ENCODE results near the gene IL17REL.
A peak's percentile ranks its signal among the peaks of the same experiment; 100 is the strongest.

Gene IL17REL

DNA sequence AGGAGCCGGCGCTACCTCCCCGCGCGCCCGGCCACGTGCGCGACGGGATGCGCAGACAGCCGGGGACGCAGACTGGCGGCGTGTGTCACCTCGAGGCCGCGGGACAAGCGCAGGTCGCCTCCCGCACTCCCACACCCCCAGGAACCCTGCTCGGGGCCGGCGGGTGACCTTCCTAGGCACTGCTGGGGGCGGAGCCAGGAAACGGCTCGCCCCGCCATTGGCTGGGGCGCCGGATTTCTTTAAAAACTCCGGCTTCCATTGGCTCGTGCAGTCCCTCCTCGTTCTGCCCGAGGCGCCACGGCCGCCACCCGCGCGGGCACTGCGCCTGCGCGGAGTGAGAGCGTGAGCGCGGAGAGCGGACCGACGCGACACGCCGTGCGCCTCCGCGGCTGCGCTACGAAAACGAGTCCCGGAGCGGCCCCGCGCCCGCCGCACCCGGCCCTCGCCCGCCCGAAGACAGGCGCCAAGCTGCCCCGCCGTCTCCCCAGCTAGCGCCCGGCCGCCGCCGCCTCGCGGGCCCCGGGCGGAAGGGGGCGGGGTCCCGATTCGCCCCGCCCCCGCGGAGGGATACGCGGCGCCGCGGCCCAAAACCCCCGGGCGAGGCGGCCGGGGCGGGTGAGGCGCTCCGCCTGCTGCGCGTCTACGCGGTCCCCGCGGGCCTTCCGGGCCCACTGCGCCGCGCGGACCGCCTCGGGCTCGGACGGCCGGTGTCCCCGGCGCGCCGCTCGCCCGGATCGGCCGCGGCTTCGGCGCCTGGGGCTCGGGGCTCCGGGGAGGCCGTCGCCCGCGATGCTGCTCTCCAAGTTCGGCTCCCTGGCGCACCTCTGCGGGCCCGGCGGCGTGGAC lies 52.2 kb downstream of the IL17REL start, which contains the start of gene PIM3:
Gene PIM3 (plus strand): TSS at position 614 of the 846 bp plus-strand sequence. CDS start 176 bp downstream, at position 790.
- Histone ChIP-seq H2BK120ac (ENCODE audit: low read depth, low read length) (peak within 1 kb of the TSS; percentile 96), H3K9ac (ENCODE audit: low read depth, low read length, poor library complexity) (peak within 1 kb of the TSS; percentile 99), H3K27me3 (ENCODE audit: control insufficient read depth in 3 of 3, insufficient read depth in 3 of 3, low read depth in 1 of 3, low read length in 3 of 3) (peaks cover 0 to 7% (median 2%) of the 10 kb centered on the region in 3 experiments), H3K4me3 (ENCODE audit: low read length in 2 of 2) (peak within 1 kb of the TSS; percentile 87 to 89), H2AK5ac (ENCODE audit: low read depth, low read length) (peak within 1 kb of the TSS; percentile 100), H3K14ac (ENCODE audit: low read length) (peak within 1 kb of the TSS; percentile 100), H3K27ac (replicated peaks; ENCODE audit: low read length) (peak within 1 kb of the TSS; percentile 90), H3K23ac (ENCODE audit: low read depth, low read length, poor library complexity) (peak within 1 kb of the TSS; percentile 93), H3K4ac (ENCODE audit: low read length) (peak within 1 kb of the TSS; percentile 98), H4K91ac (ENCODE audit: low read depth, low read length, poor library complexity) (no peak within 1 kb of the TSS), H3K36me3 (replicated peaks in 1 of 2; ENCODE audit: control insufficient read depth in 2 of 2, insufficient read depth in 2 of 2, low read length in 2 of 2) (peaks cover 21 to 29% of the 10 kb centered on the region in 2 donors), H3K9me3 (replicated peaks in 1 of 2; ENCODE audit: control insufficient read depth in 2 of 2, insufficient read depth in 1 of 2, low read depth in 1 of 2, low read length in 2 of 2) (no peaks in the 10 kb centered on the region), H3K4me1 (ENCODE audit: control insufficient read depth in 2 of 2, insufficient read depth in 1 of 2, low read depth in 1 of 2, low read length in 2 of 2) (peaks cover 16 to 21% of the 10 kb centered on the region in 2 donors), H2BK5ac (ENCODE audit: low read length) (peak within 1 kb of the TSS; percentile 97), H3K4me2 (ENCODE audit: insufficient read depth, low read length, poor library complexity, severe bottlenecking) (peak within 1 kb of the TSS; percentile 93), H2AFZ (ENCODE audit: low read length) (peak within 1 kb of the TSS; percentile 98), H4K8ac (ENCODE audit: low read depth, low read length) (peak within 1 kb of the TSS; percentile 86), H3K18ac (ENCODE audit: low read length) (peak within 1 kb of the TSS; percentile 99), H2BK12ac (ENCODE audit: low read length) (peak within 1 kb of the TSS; percentile 90), H3K79me1 (ENCODE audit: low read depth, low read length) (peaks cover 26% of the 10 kb centered on the region), H2BK15ac (ENCODE audit: low read length) (peak within 1 kb of the TSS; percentile 99)
- no CpG with 5 or more reads among the region's 137 CpGs for WGBS, 2 donors (ENCODE audit: extremely low coverage in 2 of 2, insufficient read length in 2 of 2, insufficient replicate concordance in 1 of 2)
- peak; percentile 94 for DNase-seq (ENCODE audit: low spot score)

DNA sequence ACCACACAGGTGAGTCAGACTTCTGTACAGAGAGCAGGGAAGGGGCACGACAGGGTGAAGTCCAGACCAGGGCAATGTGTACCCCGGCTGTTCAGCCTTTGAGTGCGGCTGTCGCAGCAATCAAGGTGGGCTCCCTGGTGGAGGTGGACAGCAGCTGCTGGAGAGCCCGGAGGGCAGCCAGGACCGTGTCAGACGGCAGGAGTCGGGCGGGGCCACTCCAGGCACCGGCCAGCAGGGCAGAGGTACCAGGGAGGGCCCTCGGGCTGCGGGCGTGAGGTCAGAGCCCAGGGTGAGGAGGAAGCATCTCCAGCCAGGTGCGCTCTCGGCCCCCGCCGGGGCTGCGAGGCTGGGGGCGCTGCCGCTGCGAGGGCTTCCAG lies 52.8 kb downstream of the IL17REL start:
- Histone ChIP-seq H3K36me3 (replicated peaks in 1 of 2; ENCODE audit: control insufficient read depth in 2 of 2, insufficient read depth in 2 of 2, low read length in 2 of 2) (peaks cover 19 to 29% of the 10 kb centered on the region in 2 donors), H2BK120ac (ENCODE audit: low read depth, low read length) (peak overlapping the region; percentile 91), H4K91ac (ENCODE audit: low read depth, low read length, poor library complexity) (no peak overlapping the region), H2BK15ac (ENCODE audit: low read length) (peak overlapping the region; percentile 99), H3K23ac (ENCODE audit: low read depth, low read length, poor library complexity) (peak overlapping the region; percentile 91), H3K27me3 (ENCODE audit: control insufficient read depth in 3 of 3, insufficient read depth in 3 of 3, low read depth in 1 of 3, low read length in 3 of 3) (peaks cover 0 to 7% (median 2%) of the 10 kb centered on the region in 3 experiments), H3K27ac (replicated peaks; ENCODE audit: low read length) (peak overlapping the region; percentile 66), H2BK12ac (ENCODE audit: low read length) (peak overlapping the region; percentile 90), H2BK5ac (ENCODE audit: low read length) (peak overlapping the region; percentile 97), H3K14ac (ENCODE audit: low read length) (peak overlapping the region; percentile 47), H3K18ac (ENCODE audit: low read length) (peak overlapping the region; percentile 99), H3K4ac (ENCODE audit: low read length) (peak overlapping the region; percentile 98), H3K9ac (ENCODE audit: low read depth, low read length, poor library complexity) (peak overlapping the region; percentile 88), H2AFZ (ENCODE audit: low read length) (peak overlapping the region; percentile 98), H3K79me1 (ENCODE audit: low read depth, low read length) (peaks cover 26% of the 10 kb centered on the region), H3K4me2 (ENCODE audit: insufficient read depth, low read length, poor library complexity, severe bottlenecking) (peak overlapping the region; percentile 93), H2AK5ac (ENCODE audit: low read depth, low read length) (peak overlapping the region; percentile 100), H4K8ac (ENCODE audit: low read depth, low read length) (peak overlapping the region; percentile 86), H3K9me3 (replicated peaks in 1 of 2; ENCODE audit: control insufficient read depth in 2 of 2, insufficient read depth in 1 of 2, low read depth in 1 of 2, low read length in 2 of 2) (no peaks in the 10 kb centered on the region), H3K4me1 (ENCODE audit: control insufficient read depth in 2 of 2, insufficient read depth in 1 of 2, low read depth in 1 of 2, low read length in 2 of 2) (peaks cover 16 to 21% of the 10 kb centered on the region in 2 donors), H3K4me3 (ENCODE audit: low read length in 2 of 2) (peak overlapping the region; percentile 87 to 89)
- no peak for DNase-seq (ENCODE audit: low spot score)
- no CpG with 5 or more reads among the region's 21 CpGs for WGBS, 2 donors (ENCODE audit: extremely low coverage in 2 of 2, insufficient read length in 2 of 2, insufficient replicate concordance in 1 of 2)

DNA sequence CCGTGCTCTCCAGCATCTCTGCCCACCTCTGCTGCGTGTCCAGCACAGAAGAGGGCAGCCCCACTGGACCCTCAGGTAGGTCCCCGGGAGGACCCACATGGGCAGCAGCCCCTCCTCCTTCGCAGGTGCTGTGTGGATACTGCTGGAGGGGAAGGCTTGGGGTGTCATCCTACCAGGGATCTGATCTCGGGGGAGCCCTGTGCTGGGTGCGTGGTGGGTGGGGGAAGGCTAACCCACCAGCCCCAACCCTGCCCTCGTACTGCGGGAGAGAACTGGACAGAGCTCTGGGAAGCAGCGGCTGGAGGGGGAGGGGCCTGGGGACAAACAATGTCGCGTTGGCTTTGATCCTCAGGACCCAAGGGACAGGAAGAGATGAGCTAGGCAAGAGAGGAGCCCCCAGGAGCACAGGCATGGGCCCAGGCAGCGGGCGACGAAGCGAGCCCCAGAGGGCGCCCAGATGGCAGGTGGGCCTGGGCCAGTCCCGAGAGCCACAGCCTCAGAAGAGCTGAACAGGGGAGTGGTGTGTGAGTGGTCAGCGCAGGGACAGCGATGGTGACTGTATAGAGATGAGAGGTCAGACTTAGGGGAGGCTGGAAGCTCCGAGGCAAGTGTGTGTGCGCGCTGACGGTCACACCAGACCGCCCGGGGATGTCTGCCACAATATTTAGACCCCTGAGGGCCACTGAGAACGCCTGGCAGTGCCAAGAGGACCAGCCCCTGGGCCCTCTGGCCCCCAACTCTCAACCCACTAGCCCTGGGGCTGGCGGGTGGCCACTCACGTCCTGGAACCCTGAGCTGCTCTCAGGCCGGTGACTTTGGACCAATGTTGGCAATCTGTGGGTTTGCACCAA lies 53.4 kb downstream of the IL17REL start:
- peak overlapping the region; percentile 98 for H3K4ac ChIP-seq (ENCODE audit: low read length)
- peak overlapping the region; percentile 99 for H2BK15ac ChIP-seq (ENCODE audit: low read length)
- H2BK120ac ChIP-seq (ENCODE audit: low read depth, low read length), result peak overlapping the region; percentile 91
- H2BK5ac ChIP-seq (ENCODE audit: low read length), result peak overlapping the region; percentile 97
- peak overlapping the region; percentile 100 for H2AK5ac ChIP-seq (ENCODE audit: low read depth, low read length)
- H3K14ac ChIP-seq (ENCODE audit: low read length), result peak overlapping the region; percentile 47
- no peak for DNase-seq (ENCODE audit: low spot score)
- peak overlapping the region; percentile 93 for H2BK12ac ChIP-seq (ENCODE audit: low read length)
- peak overlapping the region; percentile 23 for H2AFZ ChIP-seq (ENCODE audit: low read length)
- H3K27me3 ChIP-seq (ENCODE audit: control insufficient read depth in 3 of 3, insufficient read depth in 3 of 3, low read depth in 1 of 3, low read length in 3 of 3), result peaks cover 0 to 7% (median 2%) of the 10 kb centered on the region in 3 experiments
- H3K9ac ChIP-seq (ENCODE audit: low read depth, low read length, poor library complexity), result peak overlapping the region; percentile 88
- no peak overlapping the region for H4K8ac ChIP-seq (ENCODE audit: low read depth, low read length)
- peak overlapping the region; percentile 99 for H3K18ac ChIP-seq (ENCODE audit: low read length)
- H4K91ac ChIP-seq (ENCODE audit: low read depth, low read length, poor library complexity), result peak overlapping the region; percentile 14
- peaks cover 16 to 25% of the 10 kb centered on the region in 2 donors for H3K36me3 ChIP-seq (replicated peaks in 1 of 2; ENCODE audit: control insufficient read depth in 2 of 2, insufficient read depth in 2 of 2, low read length in 2 of 2)
- H3K9me3 ChIP-seq (replicated peaks in 1 of 2; ENCODE audit: control insufficient read depth in 2 of 2, insufficient read depth in 1 of 2, low read depth in 1 of 2, low read length in 2 of 2), result no peaks in the 10 kb centered on the region
- H3K4me2 ChIP-seq (ENCODE audit: insufficient read depth, low read length, poor library complexity, severe bottlenecking), result peak overlapping the region; percentile 93
- H3K4me1 ChIP-seq (ENCODE audit: control insufficient read depth in 2 of 2, insufficient read depth in 1 of 2, low read depth in 1 of 2, low read length in 2 of 2), result peaks cover 16 to 21% of the 10 kb centered on the region in 2 donors
- H3K4me3 ChIP-seq (ENCODE audit: low read length in 2 of 2), result peak overlapping the region; percentile 87 to 89
- H3K23ac ChIP-seq (ENCODE audit: low read depth, low read length, poor library complexity), result peak overlapping the region; percentile 91
- H3K79me1 ChIP-seq (ENCODE audit: low read depth, low read length), result peaks cover 26% of the 10 kb centered on the region
- no peak overlapping the region for H3K27ac ChIP-seq (replicated peaks; ENCODE audit: low read length)
- no CpG with 5 or more reads among the region's 29 CpGs for WGBS, 2 donors (ENCODE audit: extremely low coverage in 2 of 2, insufficient read length in 2 of 2, insufficient replicate concordance in 1 of 2)

All from neuronal stem cell (in vitro differentiated cells).